Stimulated activated CD4-positive, alpha-beta T cell treated with anti-CD3 and anti-CD28 coated beads, Interleukin-15, amount 100 ng/mL, for 24 hours (primary cell): ENCODE results near the gene EFHD1.
"Not testable (repeated sequence)": the region's sequence is repeated elsewhere in the genome, so short reads cannot be mapped to it uniquely, and the experiment has no call there.

Source experiments
- DNase-seq: peaks from one replicate; pipeline ENCODE4 v3.0.0-alpha.2; 2020

Gene EFHD1

GRCh38 chr2:232697059-232697806 lies 63.8 kb downstream of the EFHD1 start, which contains the start of gene GIGYF2:
GIGYF2 (plus strand) TSS chr2:232697331; CDS start chr2:232735198, 37,867 bp downstream.
- peak; percentile 97 for DNase-seq

- DNase-seq: no peak
Observed at GRCh38 chr2:232697807-232698110, 64.4 kb downstream of the EFHD1 start.

GRCh38 chr2:232698556-232699091 lies 65.2 kb downstream of the EFHD1 start:
- DNase-seq: no peak

GRCh38 chr2:232699110-232699509 lies 65.7 kb downstream of the EFHD1 start:
- no peak for DNase-seq

GRCh38 chr2:232700154-232700553 lies 66.8 kb downstream of the EFHD1 start:
- no peak for DNase-seq

GRCh38 chr2:232707076-232707475 lies 73.7 kb downstream of the EFHD1 start:
- no peak for DNase-seq

- DNase-seq: no peak
Observed at GRCh38 chr2:232713505-232713904, 80.1 kb downstream of the EFHD1 start.

- DNase-seq: no peak
Observed at GRCh38 chr2:232714969-232715368, 81.6 kb downstream of the EFHD1 start.

GRCh38 chr2:232720056-232720455 lies 86.7 kb downstream of the EFHD1 start:
- DNase-seq: not testable (repeated sequence)

GRCh38 chr2:232721261-232721660 lies 87.9 kb downstream of the EFHD1 start:
- no peak for DNase-seq

- DNase-seq: no peak
Observed at GRCh38 chr2:232721882-232722281, 88.5 kb downstream of the EFHD1 start.

- no peak for DNase-seq
Observed at GRCh38 chr2:232723027-232723426, 89.6 kb downstream of the EFHD1 start.

- DNase-seq: no peak
Observed at GRCh38 chr2:232728785-232729184, 95.4 kb downstream of the EFHD1 start.

- no peak for DNase-seq
Observed at GRCh38 chr2:232731470-232731869, 98.1 kb downstream of the EFHD1 start.
